CD4-positive, alpha-beta T cell treated with Interferon alpha-2 for 1 hour (primary cell): ENCODE data around the gene LDB3.
A peak's percentile ranks its signal among the peaks of the same experiment; 100 is the strongest.
"Not testable (repeated sequence)": the region's sequence is repeated elsewhere in the genome, so short reads cannot be mapped to it uniquely, and the experiment has no call there.

Experiments
- DNase-seq, 2 donors: peaks; one replicate each; pipeline ENCODE4 v3.0.0-alpha.2; 2020 to 2022

LDB3 gene, protein sequence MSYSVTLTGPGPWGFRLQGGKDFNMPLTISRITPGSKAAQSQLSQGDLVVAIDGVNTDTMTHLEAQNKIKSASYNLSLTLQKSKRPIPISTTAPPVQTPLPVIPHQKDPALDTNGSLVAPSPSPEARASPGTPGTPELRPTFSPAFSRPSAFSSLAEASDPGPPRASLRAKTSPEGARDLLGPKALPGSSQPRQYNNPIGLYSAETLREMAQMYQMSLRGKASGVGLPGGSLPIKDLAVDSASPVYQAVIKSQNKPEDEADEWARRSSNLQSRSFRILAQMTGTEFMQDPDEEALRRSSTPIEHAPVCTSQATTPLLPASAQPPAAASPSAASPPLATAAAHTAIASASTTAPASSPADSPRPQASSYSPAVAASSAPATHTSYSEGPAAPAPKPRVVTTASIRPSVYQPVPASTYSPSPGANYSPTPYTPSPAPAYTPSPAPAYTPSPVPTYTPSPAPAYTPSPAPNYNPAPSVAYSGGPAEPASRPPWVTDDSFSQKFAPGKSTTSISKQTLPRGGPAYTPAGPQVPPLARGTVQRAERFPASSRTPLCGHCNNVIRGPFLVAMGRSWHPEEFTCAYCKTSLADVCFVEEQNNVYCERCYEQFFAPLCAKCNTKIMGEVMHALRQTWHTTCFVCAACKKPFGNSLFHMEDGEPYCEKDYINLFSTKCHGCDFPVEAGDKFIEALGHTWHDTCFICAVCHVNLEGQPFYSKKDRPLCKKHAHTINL

DNA sequence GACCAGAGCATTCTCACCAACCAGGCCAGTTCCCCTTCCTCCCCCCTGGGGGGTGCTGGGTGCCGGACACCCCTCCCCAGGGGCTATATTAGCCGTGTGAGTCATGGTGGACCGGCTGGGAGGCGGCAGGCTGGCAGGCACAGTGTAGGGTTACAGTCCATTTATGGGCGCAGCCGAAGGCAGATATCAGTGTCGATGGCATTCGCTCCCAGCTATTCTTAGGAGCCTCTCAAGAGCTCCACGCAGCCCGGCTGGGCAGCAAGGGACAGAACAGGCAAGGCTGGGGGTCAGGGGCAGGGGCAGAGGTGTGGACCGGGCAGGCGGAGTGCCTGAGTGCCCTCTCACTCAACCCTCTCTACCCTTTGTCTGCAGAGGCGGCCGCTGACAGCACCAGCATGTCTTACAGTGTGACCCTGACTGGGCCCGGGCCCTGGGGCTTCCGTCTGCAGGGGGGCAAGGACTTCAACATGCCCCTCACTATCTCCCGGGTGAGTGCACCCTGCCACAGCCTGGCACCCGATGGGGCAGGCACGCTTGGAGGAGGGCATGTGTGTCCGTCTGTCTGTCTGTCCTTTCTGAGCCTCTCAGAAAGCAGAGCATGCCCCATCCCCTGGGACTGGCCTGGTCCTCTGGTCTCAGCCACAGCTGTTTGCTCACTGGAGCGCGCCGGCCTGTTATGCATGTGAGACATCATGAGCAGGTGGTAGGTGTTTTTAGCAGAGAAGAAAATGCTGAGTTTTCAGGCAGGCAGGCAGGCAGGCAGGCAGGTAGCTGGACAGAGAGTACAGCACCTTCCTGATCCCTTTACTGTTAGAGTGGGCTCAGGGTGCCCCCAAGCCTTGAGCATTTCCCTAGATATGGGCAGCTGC, at the start of gene LDB3:
Gene LDB3 (plus strand): TSS at position 215 of the 869 bp plus-strand sequence. CDS start 181 bp downstream, at position 396.
- no peak for DNase-seq

DNA sequence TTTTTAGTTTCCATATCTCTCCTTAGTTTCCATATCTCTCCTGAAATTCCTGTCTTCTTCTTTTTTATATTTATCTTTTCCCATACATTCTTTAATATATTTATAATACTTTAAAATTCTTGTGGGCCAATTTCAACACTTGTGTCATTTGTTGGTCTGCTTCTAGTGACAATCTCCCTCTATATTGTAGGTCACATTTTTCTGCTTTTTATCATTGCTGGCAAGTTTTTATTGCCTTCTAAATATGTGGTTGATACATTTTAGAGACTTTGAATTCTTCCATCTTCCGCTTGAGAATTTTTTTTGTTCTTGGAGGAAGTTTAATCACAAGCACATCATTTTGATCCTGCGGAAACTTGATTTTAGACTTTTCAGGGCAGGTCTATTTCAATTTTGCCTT, 40.0 kb upstream of the LDB3 start:
- DNase-seq, result no peak

GRCh38 chr10:86630079-86630478, 38.2 kb upstream of the LDB3 start:
- no peak for DNase-seq

- DNase-seq, result peak in 1 of 2 donors; percentile 1
Measured at GRCh38 chr10:86632009-86632800, 36.1 kb upstream of the LDB3 start.

- no peak for DNase-seq
Measured at GRCh38 chr10:86632951-86633350, 35.4 kb upstream of the LDB3 start.

DNA sequence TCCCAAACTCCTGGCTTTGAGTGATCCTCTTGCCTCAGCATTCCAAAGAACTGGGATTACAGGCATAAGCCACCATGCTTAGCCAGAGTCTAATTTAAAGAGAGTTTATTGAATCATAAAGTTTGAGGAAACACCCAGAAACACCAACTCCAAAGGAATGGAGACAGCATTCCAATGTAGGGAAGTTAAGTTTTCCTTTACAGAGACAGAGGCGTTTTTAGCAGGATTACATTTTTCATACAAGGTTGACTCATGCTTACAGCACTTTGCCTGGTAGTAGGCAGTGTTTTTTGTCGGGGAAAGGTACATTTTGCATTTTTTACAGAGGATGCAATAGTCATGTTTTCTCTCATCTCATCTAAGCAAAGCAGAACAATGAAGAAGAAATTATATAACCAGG, 32.9 kb upstream of the LDB3 start:
- no peak for DNase-seq

- DNase-seq, result no peak
Measured at GRCh38 chr10:86636311-86636710, 32.0 kb upstream of the LDB3 start.

GRCh38 chr10:86642021-86642420, 26.3 kb upstream of the LDB3 start:
- DNase-seq, result no peak

DNA sequence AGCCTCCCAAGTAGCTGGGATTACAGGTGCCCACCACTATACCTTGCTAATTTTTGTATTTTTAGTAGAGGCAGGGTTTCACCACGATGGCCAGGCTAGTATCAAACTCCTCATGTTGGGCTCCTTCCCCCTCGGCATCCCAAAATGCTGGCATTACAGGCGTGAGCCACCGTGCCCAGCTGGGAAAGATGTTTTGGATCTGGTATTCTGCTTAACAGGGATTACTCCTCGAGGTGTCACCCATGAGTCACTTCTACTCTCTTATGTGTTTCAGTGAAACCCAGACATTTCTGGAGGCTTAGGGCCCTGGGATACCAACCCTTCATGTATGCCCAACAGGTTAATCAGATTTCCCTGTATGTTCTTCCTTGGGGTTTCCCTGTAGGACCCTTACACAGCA, 25.8 kb upstream of the LDB3 start:
- DNase-seq, result no peak

GRCh38 chr10:86644152-86644793, 24.0 kb upstream of the LDB3 start:
- DNase-seq, result no peak

GRCh38 chr10:86644794-86645445, 23.4 kb upstream of the LDB3 start:
- no peak for DNase-seq

GRCh38 chr10:86645621-86646165, 22.6 kb upstream of the LDB3 start:
- DNase-seq, result not testable (repeated sequence)

GRCh38 chr10:86646532-86646931, 21.8 kb upstream of the LDB3 start:
- no peak for DNase-seq

DNA sequence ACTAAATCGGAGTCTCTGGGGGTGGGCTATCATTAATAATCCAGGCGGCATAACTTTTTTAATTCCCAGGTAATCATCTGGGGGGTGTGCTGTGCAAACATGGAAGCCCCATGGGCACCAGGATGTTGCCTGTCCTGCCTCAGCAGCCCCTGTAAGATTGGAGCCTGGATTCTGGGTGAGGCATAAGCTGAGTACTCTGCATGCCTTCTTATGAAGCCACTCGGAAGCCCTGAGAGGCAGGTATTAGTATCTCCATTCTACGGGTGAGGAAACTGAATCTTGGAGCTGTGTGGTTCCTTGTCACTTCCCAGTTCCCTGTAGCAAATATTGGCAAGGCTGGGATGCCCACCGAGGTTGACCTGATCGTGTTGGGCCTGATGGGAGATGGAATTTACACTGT, 21.4 kb upstream of the LDB3 start:
- no peak for DNase-seq

- DNase-seq, result no peak
Measured at GRCh38 chr10:86647773-86648703, 20.3 kb upstream of the LDB3 start.

GRCh38 chr10:86648704-86649427, 19.4 kb upstream of the LDB3 start:
- DNase-seq, result no peak

GRCh38 chr10:86649471-86650150, 18.7 kb upstream of the LDB3 start:
- no peak for DNase-seq

DNA sequence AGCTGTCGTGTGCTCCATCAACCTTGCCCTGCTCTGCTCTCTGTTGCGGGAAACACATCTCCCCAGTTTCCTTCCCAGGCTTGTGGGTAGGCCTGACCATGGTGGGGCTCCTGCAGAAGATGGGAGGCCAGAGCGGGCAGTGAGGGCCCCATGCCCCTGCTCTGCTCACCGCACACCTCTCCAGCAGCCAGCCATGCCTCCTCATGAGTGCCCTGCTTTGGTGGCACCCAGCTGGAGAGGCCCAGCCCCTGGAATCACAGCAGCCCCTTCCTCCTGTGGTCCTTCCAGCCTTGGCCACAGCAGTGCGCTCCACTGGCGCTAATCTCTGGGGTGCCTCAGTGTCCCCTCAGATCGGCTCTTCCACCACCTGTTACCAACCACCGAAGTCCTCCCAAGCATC, 18.2 kb upstream of the LDB3 start:
- DNase-seq, result no peak
